Parathyroid adenoma (tissue), 2 donors: Measurements from ENCODE around the gene TSPEAR.

ENCODE experiments used
- H2AFZ ChIP-seq: fragments of 300-600 bp; sonication (generic); one replicate; pipeline ENCODE4 v1.7.0; 2017; ENCODE audit warnings: antibody characterized with exemption, mild to moderate bottlenecking
- H3K27ac ChIP-seq: fragments of 300-600 bp; sonication (generic); one replicate; pipeline ENCODE4 v1.7.0; 2017
- H3K27me3 ChIP-seq: fragments of 300-600 bp; sonication (generic); one replicate; pipeline ENCODE4 v1.7.0; 2017; ENCODE audit warnings: low read length; ENCODE audit not compliant: control insufficient read depth, insufficient read depth
- H3K36me3 ChIP-seq: fragments of 300-600 bp; sonication (generic); one replicate; pipeline ENCODE4 v1.7.0; 2017; ENCODE audit warnings: low read length; ENCODE audit not compliant: control insufficient read depth, insufficient read depth
- H3K4me1 ChIP-seq: fragments of 300-600 bp; sonication (generic); one replicate; pipeline ENCODE4 v1.7.0; 2017; ENCODE audit warnings: control low read depth
- H3K4me2 ChIP-seq: fragments of 300-600 bp; sonication (generic); one replicate; pipeline ENCODE4 v1.7.0; 2017; ENCODE audit warnings: low read length
- H3K4me3 ChIP-seq: fragments of 300-600 bp; sonication (generic); one replicate; pipeline ENCODE4 v1.7.0; 2017; ENCODE audit warnings: low read depth, low read length
- H3K79me2 ChIP-seq: fragments of 300-600 bp; sonication (generic); one replicate; pipeline ENCODE4 v1.7.0; 2017; ENCODE audit warnings: control low read depth
- H3K9ac ChIP-seq: fragments of 300-600 bp; sonication (generic); one replicate; pipeline ENCODE4 v1.7.0; 2017; ENCODE audit warnings: mild to moderate bottlenecking
- H3K9me3 ChIP-seq: fragments of 300-600 bp; sonication (generic); one replicate; pipeline ENCODE4 v1.7.0; 2017; ENCODE audit warnings: low read length; ENCODE audit not compliant: control insufficient read depth
- CTCF ChIP-seq: fragments of 300-600 bp; sonication (generic); IDR thresholded peaks from one replicate; pipeline ENCODE4 v1.7.0; 2017; ENCODE audit warnings: antibody characterized with exemption, mild to moderate bottlenecking
- donor health status: primary hyperparathyroidism.

Gene TSPEAR

GRCh38 chr21:44658913-44659595, 52.3 kb downstream of the TSPEAR start:
- H3K4me1 ChIP-seq = no peaks in the 10 kb centered on the region
- no peak overlapping the region for H3K27ac ChIP-seq
- no peaks in the 10 kb centered on the region for H3K79me2 ChIP-seq
- no peak overlapping the region for H2AFZ ChIP-seq
- H3K9me3 ChIP-seq = no peaks in the 10 kb centered on the region
- no peak for TF ChIP-seq CTCF
- H3K36me3 ChIP-seq = no peaks in the 10 kb centered on the region
- no peaks in the 10 kb centered on the region for H3K27me3 ChIP-seq
- H3K4me3 ChIP-seq = no peak overlapping the region
- H3K4me2 ChIP-seq = no peak overlapping the region
- no peak overlapping the region for H3K9ac ChIP-seq

GRCh38 chr21:44658541-44658910, 52.8 kb downstream of the TSPEAR start:
- Histone ChIP-seq H3K4me2 (no peak overlapping the region), H3K27me3 (no peaks in the 10 kb centered on the region), H3K4me3 (no peak overlapping the region), H3K27ac (no peak overlapping the region), H3K4me1 (no peaks in the 10 kb centered on the region), H3K79me2 (no peaks in the 10 kb centered on the region), H3K9me3 (no peaks in the 10 kb centered on the region), H3K36me3 (no peaks in the 10 kb centered on the region), H3K9ac (no peak overlapping the region), H2AFZ (no peak overlapping the region)
- no peak for TF ChIP-seq CTCF

DNA sequence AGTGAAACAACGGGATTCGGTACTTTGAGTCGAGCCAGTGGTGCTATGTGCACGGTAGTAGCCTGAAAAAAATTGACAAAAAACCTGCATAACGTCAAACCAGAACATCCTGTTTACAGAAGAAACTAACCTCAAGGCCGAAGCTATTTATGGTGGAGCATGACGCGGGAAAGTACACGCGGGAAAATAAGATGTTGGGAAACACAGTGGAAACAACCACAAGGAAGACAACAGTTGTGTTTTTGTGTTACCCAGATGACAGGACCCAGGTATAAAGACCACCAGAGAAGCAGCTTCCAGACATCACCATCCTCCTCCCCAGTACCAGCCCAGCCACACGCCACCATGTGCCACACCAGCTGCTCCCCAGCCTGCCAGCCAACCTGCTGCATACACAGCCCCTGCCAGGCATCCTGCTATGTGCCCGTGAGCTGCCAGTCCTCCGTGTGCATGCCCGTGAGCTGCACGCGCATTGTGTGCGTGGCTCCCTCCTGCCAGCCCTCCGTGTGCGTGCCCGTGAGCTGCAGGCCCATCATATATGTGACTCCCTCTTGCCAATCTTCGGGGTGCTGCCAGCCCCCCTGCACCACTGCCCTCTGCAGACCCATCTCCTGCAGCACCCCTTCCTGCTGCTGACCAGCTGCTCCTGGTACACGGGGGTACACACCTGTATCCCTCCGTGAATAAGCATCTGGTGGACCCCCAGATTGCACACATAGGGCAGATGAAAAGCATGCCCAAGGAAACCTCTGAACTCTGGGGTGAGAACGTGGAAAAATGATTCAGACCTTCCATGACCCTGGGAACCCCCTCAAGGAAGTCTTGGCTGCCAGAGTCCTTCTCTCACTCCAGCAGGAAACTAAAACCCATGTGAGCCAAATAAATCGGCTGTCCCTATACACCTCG, 53.5 kb downstream of the TSPEAR start, which contains the start of gene KRTAP12-3:
Gene KRTAP12-3, plus strand, starts transcription at position 298 of the 906 bp plus-strand sequence. Its CDS starts 48 bp downstream, at position 346.
- no peaks in the 10 kb centered on the region for H3K79me2 ChIP-seq
- no peak for TF ChIP-seq CTCF
- H2AFZ ChIP-seq = no peak within 1 kb of the TSS
- H3K4me3 ChIP-seq = no peak within 1 kb of the TSS
- H3K27me3 ChIP-seq = no peaks in the 10 kb centered on the region
- H3K27ac ChIP-seq = no peak within 1 kb of the TSS
- no peak within 1 kb of the TSS for H3K4me2 ChIP-seq
- no peaks in the 10 kb centered on the region for H3K36me3 ChIP-seq
- H3K9ac ChIP-seq = no peak within 1 kb of the TSS
- no peaks in the 10 kb centered on the region for H3K9me3 ChIP-seq
- H3K4me1 ChIP-seq = no peaks in the 10 kb centered on the region

DNA sequence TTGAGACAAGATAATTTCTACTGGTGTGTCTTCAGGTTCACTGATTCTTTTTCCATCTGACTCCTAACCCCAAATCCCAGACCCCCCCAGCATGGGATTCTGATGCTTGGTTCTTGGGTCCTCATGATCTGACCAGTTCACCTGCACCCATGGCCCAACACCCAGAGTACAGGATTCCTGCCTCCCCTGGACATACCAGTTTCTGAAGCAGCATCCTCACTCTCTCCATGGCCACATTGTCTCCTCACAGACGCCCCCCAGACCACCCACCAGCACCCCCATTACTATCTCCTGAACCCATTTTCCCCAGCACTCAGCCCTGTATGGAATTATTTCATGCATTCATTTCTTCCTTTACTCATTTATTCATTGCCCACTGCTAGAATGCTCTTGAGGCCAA, 54.5 kb downstream of the TSPEAR start:
- Histone ChIP-seq H3K9me3 (no peaks in the 10 kb centered on the region), H3K4me3 (no peak overlapping the region), H3K27me3 (no peaks in the 10 kb centered on the region), H2AFZ (no peak overlapping the region), H3K4me1 (no peaks in the 10 kb centered on the region), H3K79me2 (no peaks in the 10 kb centered on the region), H3K9ac (no peak overlapping the region), H3K4me2 (no peak overlapping the region), H3K36me3 (no peaks in the 10 kb centered on the region), H3K27ac (no peak overlapping the region)
- no peak for TF ChIP-seq CTCF
